Measurements from ENCODE around the gene SHANK3.
A peak's percentile ranks its signal among the peaks of the same experiment; 100 is the strongest.

The SHANK3 gene

DNA sequence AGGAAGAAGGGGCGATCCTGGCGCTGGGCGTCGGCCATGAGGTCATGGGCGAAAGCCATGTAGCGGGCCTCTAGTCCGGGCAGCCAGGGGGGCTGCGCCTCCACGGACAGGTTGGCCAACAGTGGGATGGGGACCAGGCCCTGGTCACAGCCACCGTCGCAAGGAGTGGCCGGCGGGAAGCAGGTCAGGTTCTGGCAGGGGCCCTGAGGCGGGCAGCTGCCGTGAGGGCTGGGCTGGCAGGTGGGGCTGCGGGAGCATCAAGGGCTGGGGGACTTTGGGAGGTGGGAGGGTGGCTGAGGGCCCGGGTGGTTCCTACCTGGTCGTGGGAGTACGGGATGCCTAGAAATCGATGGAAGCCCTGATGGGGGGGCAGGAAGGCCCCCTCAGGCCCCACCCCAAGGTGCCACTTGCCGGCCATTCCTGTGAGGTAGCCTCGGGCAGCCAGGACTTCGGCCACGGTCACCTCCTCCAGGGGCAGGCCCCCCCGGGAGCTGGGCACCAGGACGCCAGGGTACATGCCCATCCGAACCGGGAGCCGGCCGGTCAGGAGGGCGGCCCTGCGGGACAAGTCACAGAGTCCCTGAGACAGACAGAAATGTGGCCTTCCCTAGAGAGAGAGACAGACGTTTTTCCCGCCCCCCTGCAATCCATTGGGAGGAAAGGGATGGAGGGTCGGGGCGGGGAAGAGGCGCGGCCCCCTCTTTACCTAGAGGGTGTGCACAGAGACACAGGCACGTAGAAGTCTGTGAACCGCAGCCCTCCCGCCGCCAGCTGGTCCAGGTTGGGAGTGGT, 45.6 kb upstream of the SHANK3 start:
- intact Hi-C loops (cut with DNase I; ENCODE audit: low total_unique reads) = no loop called here
- Histone ChIP-seq H3K4me1 (peaks cover 0 to 19% (median 17%) of the 10 kb centered on the region in 4 donors), H3K27me3 (no peaks in the 10 kb centered on the region), H3K27ac (peak overlapping the region; percentile 66 to 82), H3K4me3 (peak overlapping the region; percentile 62 to 81), H3K9me3 (no peaks in the 10 kb centered on the region), H3K36me3 (peaks cover 0 to 16% (median 0%) of the 10 kb centered on the region in 3 donors)
- DNase-seq = no peak
- TF ChIP-seq, protein P1, sequence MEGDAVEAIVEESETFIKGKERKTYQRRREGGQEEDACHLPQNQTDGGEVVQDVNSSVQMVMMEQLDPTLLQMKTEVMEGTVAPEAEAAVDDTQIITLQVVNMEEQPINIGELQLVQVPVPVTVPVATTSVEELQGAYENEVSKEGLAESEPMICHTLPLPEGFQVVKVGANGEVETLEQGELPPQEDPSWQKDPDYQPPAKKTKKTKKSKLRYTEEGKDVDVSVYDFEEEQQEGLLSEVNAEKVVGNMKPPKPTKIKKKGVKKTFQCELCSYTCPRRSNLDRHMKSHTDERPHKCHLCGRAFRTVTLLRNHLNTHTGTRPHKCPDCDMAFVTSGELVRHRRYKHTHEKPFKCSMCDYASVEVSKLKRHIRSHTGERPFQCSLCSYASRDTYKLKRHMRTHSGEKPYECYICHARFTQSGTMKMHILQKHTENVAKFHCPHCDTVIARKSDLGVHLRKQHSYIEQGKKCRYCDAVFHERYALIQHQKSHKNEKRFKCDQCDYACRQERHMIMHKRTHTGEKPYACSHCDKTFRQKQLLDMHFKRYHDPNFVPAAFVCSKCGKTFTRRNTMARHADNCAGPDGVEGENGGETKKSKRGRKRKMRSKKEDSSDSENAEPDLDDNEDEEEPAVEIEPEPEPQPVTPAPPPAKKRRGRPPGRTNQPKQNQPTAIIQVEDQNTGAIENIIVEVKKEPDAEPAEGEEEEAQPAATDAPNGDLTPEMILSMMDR (IDR thresholded peaks at IDR 0.05) = no peak

DNA sequence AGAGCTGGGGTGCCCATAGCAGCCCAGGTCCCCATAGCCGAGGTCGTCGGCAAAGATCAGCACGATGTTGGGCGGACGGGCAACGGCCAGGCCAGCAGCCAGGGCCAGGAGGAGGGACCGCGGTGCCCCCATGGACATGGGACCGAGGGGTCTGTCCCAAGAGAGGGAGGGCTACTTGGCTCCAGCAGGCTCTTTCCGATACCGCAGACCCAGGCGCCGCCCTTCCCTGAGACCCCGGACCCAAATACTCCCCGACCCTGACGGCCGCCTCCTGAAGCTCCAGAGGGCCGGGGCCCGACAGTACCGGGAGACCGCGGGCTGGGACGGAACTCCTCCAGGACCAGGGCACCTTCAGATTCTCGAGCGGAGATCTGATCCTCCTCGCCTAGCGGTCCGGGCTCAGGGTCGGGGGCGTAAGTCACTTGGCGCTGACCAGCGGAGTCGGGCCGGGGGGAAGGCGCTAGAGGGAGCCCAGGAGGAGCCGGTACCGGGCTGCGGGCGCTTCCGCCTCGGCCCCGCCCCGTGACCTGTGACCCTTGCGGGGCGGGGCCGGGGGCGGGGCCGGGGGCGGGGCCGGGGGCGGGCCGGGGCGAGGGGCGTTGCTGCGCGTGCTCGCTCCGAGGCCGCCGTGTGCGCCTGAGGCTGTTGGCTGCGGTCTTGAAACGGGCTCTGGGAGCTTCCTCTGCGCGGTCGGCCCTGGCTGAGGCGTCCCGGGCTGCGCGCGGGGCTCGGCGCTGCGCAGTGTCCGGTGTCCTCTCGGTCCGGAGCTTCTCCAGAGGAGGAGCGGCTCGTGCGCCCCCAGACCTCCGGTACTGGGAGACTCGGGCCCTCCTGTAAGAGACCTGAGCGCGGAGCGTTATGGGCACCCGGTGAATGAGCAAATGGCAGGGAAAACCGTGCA, 44.7 kb upstream of the SHANK3 start, which contains the start of gene ARSA:
ARSA (minus strand) TSS at position 511 of the 901 bp plus-strand sequence; CDS start at position 138, 373 bp downstream.
- peak within 1 kb of the TSS; percentile 62 to 81 for H3K4me3 ChIP-seq
- H3K36me3 ChIP-seq = peaks cover 0 to 16% (median 0%) of the 10 kb centered on the region in 3 donors
- peak within 1 kb of the TSS; percentile 66 to 82 for H3K27ac ChIP-seq
- peak; percentile 75 to 87 for DNase-seq
- intact Hi-C loops (cut with DNase I; ENCODE audit: low total_unique reads) = loop anchor here (2.0 kb wide), 1 partner anchor 47 kb away; no protein-coding TSS in a partner anchor
- H3K27me3 ChIP-seq = no peaks in the 10 kb centered on the region
- H3K9me3 ChIP-seq = no peaks in the 10 kb centered on the region
- H3K4me1 ChIP-seq = peaks cover 0 to 18% (median 16%) of the 10 kb centered on the region in 4 donors
- TF ChIP-seq, protein P1 (IDR thresholded peaks at IDR 0.05) = peak in 1 of 2 experiments; percentile 20

DNA sequence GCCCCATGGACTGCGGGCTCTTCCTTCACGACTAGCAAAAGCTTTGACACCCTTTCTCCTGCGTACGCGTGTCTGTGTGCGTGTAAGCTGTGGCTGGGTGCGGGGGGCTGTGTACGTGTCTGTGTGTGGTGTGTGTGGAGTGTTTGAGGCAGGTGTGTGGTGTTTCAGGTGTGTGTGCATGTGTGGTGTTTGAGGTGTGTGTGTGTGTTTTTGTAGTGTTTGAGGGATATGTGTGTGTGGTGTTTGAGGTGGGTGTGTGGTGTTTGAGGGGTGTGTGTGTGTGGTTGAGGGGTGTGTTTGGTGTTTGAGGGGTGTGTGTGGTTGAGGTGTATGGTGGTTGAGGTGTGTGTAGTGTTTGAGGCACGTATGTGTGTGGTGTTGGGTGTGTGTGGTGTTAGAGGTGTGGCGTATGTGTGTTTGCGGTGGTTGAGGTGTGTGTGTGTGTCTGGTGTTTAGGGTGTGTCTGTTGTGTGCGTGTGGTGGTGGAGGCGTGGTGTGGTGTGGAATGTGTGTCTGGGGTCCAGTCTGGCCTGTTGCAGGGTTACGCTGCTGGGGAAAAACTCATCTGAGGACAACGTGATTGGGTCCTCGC, 44.0 kb upstream of the SHANK3 start:
- H3K9me3 ChIP-seq = no peaks in the 10 kb centered on the region
- peaks cover 0 to 18% (median 16%) of the 10 kb centered on the region in 4 donors for H3K4me1 ChIP-seq
- intact Hi-C loops (cut with DNase I; ENCODE audit: low total_unique reads) = loop anchor here (2.0 kb wide), 1 partner anchor 48 kb away; no protein-coding TSS in a partner anchor
- H3K36me3 ChIP-seq = peaks cover 0 to 16% (median 0%) of the 10 kb centered on the region in 3 donors
- peak overlapping the region; percentile 66 to 72 for H3K27ac ChIP-seq
- TF ChIP-seq, protein P1 (IDR thresholded peaks at IDR 0.05) = no peak
- peak overlapping the region; percentile 62 to 81 for H3K4me3 ChIP-seq
- H3K27me3 ChIP-seq = no peaks in the 10 kb centered on the region
- no peak for DNase-seq

DNA sequence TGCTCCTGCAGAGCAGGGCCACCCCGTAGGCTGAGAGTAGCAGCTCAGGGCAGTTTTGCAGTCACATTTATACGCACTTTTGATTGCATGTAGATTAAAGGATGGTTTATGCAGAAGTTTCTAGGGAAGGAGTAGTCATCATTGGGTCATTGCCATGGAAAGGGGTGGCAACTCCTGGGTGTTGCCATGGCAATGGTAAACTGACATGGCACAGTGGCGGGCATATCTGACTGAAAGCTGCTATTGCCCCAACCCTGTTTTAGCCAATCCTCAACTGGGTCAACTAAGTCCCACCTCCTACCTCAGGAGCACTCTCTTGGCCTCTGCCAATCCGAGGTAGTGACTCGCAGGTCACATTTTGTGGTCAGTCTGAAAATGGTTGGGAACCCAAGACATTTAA, 42.2 kb upstream of the SHANK3 start:
- TF ChIP-seq, protein P1 (IDR thresholded peaks at IDR 0.05) = no peak
- no peaks in the 10 kb centered on the region for H3K9me3 ChIP-seq
- intact Hi-C loops (cut with DNase I; ENCODE audit: low total_unique reads) = no loop called here
- no peak overlapping the region for H3K4me3 ChIP-seq
- no peak overlapping the region for H3K27ac ChIP-seq
- DNase-seq = no peak
- peaks cover 0 to 11% (median 0%) of the 10 kb centered on the region in 3 donors for H3K36me3 ChIP-seq
- H3K4me1 ChIP-seq = peaks cover 0 to 18% (median 16%) of the 10 kb centered on the region in 4 donors
- H3K27me3 ChIP-seq = peaks cover 0 to 2% of the 10 kb centered on the region in 2 donors

DNA sequence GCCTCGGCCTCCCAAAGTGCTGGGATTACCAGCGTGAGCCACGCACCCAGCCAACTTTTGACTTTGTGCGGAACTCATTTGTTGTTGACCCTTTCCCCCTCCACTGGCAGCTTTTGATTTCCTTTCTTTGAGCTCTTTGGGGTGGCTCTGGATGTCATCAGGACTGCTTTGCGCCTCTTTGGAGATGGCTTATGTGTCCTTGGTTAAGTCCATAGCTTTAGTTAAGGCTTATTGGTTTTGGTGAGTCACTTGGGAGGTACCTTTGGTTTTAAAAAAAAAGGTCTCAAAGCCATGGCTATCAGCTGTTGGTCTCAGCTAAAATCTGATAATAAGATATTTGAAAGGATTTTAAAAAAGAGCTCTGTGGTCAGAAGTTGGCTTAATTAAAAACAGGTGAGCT, 39.5 kb upstream of the SHANK3 start:
- Histone ChIP-seq H3K9me3 (no peaks in the 10 kb centered on the region), H3K27me3 (peaks cover 0 to 6% of the 10 kb centered on the region in 2 donors), H3K4me1 (peaks cover 0 to 9% (median 8%) of the 10 kb centered on the region in 4 donors), H3K4me3 (no peak overlapping the region), H3K36me3 (no peaks in the 10 kb centered on the region), H3K27ac (no peak overlapping the region)
- intact Hi-C loops (cut with DNase I; ENCODE audit: low total_unique reads) = no loop called here
- DNase-seq = no peak
- TF ChIP-seq, protein P1 (IDR thresholded peaks at IDR 0.05) = no peak

All from tibial artery (tissue), 4 donors.